GM21737 (cell line): ENCODE data around the gene MRS2.

ENCODE experiments used
- ATAC-seq: cut with Tn5 transposase; IDR thresholded peaks from one replicate; pipeline ENCODE4 v1.9.1; 2021; ENCODE audit warnings: mild to moderate bottlenecking, moderate library complexity; ENCODE audit not compliant: unreplicated experiment

MRS2 gene

GRCh38 chr6:24429146-24429545 lies 26.4 kb downstream of the MRS2 start:
- ATAC-seq: no peak

GRCh38 chr6:24430086-24430485 lies 27.4 kb downstream of the MRS2 start:
- ATAC-seq: no peak

DNA sequence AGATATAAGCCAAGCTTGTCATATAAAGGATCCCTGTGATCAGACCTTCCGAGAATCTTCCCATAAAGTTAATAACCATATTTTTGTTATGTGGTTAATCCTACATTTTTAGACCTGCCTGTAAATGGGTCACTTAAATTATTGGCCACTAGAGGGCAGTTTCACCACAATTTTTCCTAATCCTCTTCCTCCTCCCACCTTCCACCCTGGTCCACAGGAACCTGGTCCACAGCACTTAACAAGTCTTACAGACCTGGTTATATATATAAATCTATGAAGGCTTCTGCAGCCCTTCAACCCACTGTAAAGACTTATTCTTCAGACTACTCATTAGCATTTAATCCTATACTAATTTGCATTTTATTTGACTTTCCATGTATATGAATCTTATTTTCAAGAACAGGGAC lies 28.3 kb downstream of the MRS2 start:
- no peak for ATAC-seq

DNA sequence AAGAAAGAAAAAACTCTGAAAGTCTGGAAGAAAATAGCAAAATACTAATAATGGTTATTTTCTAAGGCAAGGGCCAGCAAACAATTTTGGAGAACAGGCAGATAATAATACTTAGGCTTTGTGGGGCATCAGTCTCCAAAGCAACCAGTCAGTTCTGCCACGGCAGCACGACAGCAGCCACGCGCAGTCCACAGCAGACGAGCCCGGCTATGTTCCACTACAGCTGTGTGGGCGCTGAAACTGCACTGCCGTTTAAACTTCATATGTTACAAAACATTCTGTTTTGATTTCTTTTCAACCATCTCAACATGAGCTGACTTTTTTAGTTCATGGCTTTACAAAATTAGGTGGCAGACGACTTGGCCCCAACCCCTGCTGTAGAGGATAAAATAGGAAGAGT lies 29.9 kb downstream of the MRS2 start:
- ATAC-seq: no peak

- ATAC-seq: no peak
These were observed 34.2 kb downstream of the MRS2 start for GRCh38 chr6:24436979-24437378.

DNA sequence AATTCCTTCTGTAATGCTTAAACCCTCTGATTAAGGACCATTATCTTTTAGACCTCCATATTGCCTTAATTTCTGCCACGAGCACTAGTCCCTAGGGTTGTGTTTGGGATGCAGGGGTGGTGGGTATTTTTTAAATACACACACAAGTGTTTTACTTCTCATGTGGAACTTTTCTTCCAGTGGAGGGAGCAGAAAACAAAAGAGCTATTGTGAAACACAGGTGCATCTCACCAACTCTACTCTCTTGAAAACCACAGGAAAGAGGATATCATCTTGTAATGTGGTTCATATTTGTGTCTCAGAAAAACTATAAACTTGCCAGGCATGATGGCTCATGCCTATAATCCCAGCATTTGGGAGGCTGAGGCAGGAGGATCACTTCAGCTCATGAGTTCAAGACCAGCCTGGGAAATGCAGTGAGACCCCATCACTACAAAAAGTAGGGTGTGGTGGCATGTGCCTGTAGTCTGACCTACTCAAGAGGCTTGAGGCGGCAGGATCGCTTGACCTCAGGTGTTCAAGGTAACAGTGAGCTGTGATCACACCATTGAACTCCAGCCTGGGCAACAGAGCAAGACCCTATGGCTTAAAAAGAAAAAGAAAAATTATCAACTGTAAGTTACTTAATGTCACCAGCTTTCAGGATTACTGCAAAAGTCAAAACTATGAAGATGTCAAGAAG lies 37.3 kb downstream of the MRS2 start:
- ATAC-seq: no peak

DNA sequence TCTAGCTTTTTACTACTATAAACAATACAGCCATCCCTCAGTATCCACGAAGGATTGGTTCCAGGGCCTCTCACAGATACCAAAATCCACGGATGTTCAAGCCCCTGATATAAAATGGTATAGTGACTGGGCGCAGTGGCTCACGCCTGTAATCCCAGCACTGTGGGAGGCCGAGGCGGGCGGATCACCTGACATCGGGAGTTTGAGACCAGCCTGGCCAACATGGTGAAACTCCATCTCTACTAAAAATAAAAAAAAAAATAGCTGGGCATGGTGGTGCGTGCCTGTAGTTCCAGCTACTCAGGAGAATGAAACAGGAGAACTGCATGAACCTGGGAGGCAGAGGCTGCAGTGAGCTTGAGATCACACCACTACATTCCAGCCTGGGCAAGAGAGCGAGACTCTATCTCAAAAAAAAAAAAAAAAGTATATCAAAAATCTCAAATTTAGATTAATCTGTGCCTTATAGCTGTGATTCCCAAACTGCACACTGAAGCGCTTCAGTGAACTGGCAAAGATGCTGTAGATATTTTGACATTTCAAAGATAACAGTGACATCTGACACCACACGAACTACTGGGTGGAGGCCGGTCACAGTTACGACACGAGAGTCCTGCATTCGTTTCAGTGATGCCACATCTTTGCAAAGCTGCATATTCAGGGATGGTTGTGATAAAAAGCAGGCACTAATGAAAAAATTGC lies 38.3 kb downstream of the MRS2 start:
- no peak for ATAC-seq

DNA sequence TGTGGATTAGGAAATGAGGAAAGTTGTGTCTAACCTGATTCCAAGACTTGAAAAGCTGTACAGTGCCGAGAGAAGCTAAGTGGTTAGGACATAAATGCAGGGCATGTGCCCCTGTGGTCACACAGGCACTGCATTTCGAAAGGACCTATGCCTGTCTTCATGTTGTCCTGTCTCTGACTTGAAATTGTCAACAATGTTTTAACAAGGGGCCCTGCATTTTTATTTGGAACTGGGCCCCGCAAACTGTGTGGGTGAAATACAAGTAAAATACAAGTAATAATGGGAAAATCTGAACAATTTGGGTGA lies 38.8 kb downstream of the MRS2 start:
- ATAC-seq: no peak

- no peak for ATAC-seq
These were observed 41.9 kb downstream of the MRS2 start for GRCh38 chr6:24444588-24444987.

- ATAC-seq: no peak
These were observed 43.0 kb downstream of the MRS2 start for GRCh38 chr6:24445704-24446103.

- ATAC-seq: no peak
These were observed 43.9 kb downstream of the MRS2 start for GRCh38 chr6:24446670-24447069.

DNA sequence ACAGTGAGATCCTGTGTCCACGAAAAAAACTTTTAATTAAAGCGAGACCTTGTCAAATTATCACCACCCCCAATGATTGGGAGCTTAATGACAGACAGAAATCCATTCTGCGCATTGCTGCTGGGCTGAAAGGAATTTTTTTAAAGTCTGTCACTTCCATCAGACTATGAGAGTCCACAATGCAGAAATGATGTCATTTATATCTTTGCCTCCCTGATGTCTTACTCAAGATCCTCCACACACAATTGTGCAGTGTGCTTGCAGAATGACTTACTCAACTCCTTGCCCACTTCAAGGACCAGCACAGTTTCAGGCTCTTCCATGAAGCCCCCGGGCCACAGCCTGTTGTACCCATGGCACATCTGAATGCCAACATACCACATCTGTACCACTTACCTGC lies 45.7 kb downstream of the MRS2 start:
- no peak for ATAC-seq

- ATAC-seq: no peak
These were observed 46.2 kb downstream of the MRS2 start for GRCh38 chr6:24448828-24449525.

GRCh38 chr6:24451581-24452388 lies 49.0 kb downstream of the MRS2 start:
- ATAC-seq: no peak

DNA sequence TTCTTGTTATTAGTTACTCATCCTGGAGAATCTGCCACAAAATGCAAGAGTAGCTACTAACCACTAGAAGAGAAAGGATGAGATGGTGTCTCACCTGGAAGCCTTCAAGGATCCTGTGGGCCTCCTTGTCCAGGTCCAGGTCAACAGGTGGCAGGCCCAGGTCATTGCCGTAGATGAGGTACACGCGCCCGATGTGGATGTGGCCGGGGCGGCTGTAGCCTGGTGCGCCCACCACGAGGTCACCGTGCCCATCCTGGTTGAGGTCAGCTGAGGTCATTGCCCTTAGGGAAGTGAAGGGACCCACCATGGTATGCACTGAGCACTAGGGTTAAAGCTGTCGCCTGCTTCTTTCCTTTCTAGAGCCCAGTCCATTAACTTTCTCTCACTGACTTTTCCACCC lies 51.2 kb downstream of the MRS2 start:
- no peak for ATAC-seq

DNA sequence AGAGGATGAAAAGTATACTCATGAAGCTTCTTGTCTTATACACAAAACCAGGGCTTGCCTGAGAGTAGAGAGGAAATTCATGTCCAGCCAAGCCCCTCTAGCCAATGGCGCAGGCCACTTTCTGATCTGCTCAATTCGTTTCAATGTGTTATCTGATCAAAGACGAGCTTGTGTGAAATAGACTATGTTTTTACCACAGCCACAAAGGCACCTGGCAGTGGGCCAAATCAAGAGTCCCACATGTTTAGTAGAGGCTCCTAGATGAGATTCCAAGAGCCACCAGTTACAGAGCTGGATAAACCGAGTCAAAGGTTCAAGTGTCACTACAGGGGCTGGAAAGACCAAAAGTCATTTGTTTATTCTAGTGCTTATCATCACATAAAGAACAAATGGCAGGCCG lies 51.7 kb downstream of the MRS2 start:
- no peak for ATAC-seq

DNA sequence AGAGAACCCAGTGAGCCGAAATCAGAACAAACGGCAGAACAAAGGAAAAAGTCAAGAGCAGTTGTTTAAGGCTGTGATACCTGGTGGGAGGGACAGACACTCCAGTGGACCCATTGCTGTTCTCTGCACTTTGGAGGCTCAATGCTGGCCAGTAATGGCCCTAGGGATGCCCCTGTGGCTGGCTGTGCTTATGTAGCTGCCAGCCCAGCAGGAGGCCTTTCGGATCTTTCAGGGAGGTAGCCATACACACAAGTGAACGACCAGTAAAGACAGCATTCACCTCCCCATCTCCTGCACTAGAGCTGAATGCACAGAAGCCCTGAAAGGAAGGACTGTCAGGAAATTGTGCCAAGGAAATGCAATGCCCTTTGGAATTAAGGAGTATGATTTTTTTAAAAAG lies 52.3 kb downstream of the MRS2 start:
- ATAC-seq: no peak

DNA sequence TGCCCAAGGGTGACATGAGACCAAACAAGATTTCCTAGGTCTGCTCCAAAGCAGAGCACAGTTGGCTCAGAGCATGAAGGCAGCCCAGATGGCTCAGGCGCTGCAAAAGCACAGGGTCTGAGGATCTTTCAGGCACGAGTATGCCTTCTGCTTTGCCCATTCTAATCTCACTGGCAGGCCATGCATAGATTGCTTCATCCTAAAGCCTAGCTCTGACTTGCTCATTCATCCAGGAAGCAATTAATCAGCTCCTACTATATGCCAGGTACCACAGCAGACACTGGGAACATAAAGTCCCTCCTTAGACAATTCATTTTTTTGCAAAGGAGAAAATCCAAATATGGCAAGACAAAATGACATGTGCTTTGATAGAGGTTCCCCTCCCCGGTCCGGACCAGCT lies 55.4 kb downstream of the MRS2 start:
- no peak for ATAC-seq

GRCh38 chr6:24458941-24459340 lies 56.2 kb downstream of the MRS2 start:
- no peak for ATAC-seq

DNA sequence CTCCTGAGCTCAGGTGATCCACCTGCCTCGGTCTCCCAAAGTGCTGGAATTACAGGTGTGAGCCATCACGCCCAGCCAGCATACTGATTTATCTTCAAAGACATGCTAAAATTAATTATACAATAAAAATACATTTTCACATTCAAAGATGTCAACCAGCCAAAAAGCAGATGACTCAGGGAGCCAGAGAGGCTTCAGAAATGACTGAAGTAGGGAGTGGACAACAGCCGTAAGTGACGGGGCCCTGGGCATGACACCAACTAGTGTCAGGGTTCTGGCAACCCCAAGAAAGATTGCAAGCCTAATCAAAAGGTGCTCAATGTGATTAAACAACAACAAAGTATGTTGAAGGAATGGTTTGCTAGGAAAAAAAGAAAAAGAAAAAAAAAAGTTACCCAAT lies 58.2 kb downstream of the MRS2 start:
- no peak for ATAC-seq

DNA sequence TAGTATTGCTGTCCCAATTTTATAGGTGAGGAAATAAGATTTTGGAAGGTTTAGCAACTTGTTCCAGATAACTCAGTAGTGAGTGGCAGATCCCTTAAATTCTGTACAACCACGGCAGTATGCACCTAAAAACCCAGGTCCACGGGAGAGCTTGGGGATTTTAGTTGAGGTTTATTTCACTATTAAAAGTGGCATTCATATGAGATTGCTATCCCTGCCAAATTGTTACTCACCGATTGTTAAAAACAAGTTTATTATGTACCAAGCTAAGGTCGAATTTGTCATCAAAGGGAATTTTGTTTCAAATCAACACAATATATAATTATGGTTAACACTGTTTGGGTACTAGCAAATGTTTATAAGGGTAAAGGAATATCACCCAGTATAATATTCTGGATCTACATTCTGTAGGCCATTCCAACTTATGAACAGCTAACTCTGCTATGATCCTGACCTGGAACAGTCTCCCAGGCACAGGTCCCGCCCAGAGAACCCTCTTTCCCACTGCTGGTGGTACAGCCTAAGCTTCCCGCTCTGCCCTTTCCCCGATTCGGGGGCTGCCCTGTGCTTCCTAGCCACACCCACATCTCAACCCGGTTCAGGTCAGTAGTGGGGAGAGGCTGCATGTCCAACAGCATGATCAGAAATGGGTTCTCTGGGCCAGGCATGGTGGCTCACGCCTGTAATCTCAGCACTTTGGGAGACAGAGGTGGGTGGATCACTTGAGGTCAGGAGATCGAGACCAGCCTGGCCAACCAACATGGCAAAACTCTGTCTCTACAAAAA lies 61.7 kb downstream of the MRS2 start:
- no peak for ATAC-seq
